Measurements from ENCODE around the gene TMEM151B.

TMEM151B gene

DNA sequence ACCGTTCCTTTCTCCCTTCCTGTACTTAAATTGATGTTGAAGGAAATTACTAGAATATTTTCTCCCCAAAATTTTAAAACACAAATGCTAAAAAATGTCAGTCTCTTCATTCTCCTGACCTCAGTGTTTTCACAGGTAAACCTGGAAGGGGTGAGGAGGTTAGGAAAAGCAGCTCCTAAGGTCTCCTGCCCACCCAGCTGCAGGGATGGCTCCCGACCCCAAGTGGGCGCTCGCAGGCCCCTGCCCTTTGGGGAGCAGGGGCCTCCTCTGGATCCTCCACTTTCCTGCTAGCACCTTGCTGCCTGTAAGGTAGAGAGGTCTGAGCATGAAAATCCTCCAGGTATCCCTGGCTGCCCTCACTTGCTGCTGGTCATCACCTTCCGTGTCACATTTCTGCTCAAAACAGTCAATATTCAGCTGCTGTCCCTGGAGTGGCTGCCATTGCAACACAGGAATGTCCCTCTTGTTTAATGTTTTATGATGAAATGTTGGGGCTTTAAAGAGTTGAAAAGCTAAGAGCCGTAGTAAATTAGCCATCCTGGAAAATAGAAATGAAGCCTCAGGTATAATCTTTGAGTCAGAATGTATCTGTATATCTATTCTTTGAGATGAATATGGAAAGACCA is 34.2 kb upstream of the TMEM151B start:
- Histone ChIP-seq H3K9ac (ENCODE audit: insufficient read length) (no peak overlapping the region), H3K36me3 (ENCODE audit: insufficient read depth, low read length) (peaks cover 45% of the 10 kb centered on the region), H3K9me3 (ENCODE audit: low read depth, low read length) (no peaks in the 10 kb centered on the region), H3K27ac (0 out of 2 replicates have a peak overlapping the region, but pooled peaks have one; percentile 26), H3K4me3 (no peak overlapping the region)
- no peak for DNase-seq (ENCODE audit: low read depth, low spot score)
- TF ChIP-seq POLR2AphosphoS5 (IDR thresholded peaks at IDR 0.05; ENCODE audit: borderline replicate concordance, low read depth, low read length) (no peak), FOXP2 (optimal IDR thresholded peaks at IDR 0.05; ENCODE audit: control extremely low read depth, extremely low read length, insufficient read depth) (no peak), EZH2 (IDR thresholded peaks at IDR 0.05) (no peak)

DNA sequence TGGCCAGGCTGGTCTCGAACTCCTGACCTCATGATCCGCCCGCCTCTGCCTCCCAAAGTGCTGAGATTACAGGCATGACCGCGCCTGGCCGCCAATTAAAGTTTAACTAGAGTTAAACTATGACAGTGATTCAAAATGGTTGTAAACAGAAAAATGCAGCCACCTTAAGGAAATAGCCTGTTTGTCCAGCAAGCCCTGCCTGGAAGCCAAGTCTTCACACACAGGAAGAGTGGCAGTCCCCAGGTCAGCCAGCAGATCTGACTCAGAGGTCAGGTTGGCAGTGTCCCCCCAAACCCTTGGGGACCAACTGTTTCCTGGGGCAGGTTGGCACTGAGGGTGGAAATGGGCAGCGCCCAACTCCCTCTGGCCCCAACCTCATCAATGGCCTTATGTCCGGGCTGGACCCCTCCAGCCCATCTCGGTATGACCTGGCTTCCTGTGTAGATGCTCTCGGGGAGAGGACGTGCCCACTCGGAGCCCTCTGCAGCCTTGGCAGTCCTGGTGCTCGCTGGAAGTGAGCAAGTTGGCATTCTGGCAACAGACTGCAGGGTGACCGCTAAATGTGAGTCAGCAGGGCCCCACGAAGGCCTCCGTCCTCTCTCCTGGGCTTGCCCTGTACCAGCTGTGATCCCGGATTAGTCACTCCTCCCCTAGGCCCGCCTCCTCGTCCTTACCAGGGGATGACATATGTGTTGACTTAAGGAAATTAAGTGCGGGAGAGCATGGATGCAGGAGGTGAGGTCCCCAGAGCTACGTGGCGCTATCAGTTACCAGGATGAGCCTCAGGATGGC is 33.0 kb upstream of the TMEM151B start:
- Histone ChIP-seq H3K9me3 (ENCODE audit: low read depth, low read length) (no peaks in the 10 kb centered on the region), H3K36me3 (ENCODE audit: insufficient read depth, low read length) (peaks cover 35% of the 10 kb centered on the region), H3K27ac (no peak overlapping the region), H3K4me3 (peak overlapping the region; percentile 82), H3K9ac (ENCODE audit: insufficient read length) (peak overlapping the region; percentile 72)
- no peak for DNase-seq (ENCODE audit: low read depth, low spot score)
- TF ChIP-seq EZH2 (IDR thresholded peaks at IDR 0.05) (no peak), POLR2AphosphoS5 (IDR thresholded peaks at IDR 0.05; ENCODE audit: borderline replicate concordance, low read depth, low read length) (no peak; the same call in 1 of the 2 replicates), FOXP2 (optimal IDR thresholded peaks at IDR 0.05; ENCODE audit: control extremely low read depth, extremely low read length, insufficient read depth) (no peak)

DNA sequence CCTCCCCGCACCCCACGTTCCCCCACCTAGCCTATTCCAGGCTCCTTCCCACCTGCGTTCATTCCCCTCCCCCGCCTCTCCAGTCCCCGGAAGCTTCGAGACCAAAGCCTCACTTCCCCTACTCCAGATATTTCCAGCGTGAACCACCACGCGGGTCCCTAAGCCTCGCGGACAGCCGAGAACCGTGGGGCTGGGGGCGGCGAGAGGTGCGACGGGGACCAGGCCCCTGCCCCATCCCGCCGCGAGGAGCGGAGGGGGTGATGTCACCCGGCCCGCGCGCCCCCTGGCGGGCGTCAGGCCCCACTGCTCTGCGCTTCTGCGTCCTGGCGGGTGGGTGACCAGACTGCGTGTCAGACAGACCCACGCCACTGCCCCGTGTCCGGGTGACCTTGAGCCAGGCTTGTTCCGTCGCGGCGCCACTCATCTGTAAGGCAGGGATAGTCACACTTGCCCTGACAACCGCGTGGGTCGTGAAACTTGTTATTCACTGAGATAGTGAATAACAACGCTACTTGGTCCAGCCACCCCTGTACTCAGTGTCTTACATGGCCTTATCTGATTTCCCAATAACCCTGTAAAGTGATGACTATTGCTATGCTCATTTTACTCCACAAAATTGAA is 32.3 kb upstream of the TMEM151B start:
- Histone ChIP-seq H3K9me3 (ENCODE audit: low read depth, low read length) (no peaks in the 10 kb centered on the region), H3K27ac (no peak overlapping the region), H3K9ac (ENCODE audit: insufficient read length) (peak overlapping the region; percentile 72), H3K4me3 (peak overlapping the region; percentile 82), H3K36me3 (ENCODE audit: insufficient read depth, low read length) (peaks cover 28% of the 10 kb centered on the region)
- no peak for DNase-seq (ENCODE audit: low read depth, low spot score)
- no peak for TF ChIP-seq FOXP2 (optimal IDR thresholded peaks at IDR 0.05; ENCODE audit: control extremely low read depth, extremely low read length, insufficient read depth)
- no peak for TF ChIP-seq EZH2 (IDR thresholded peaks at IDR 0.05)
- peak; percentile 57 for TF ChIP-seq POLR2AphosphoS5 (IDR thresholded peaks at IDR 0.05; ENCODE audit: borderline replicate concordance, low read depth, low read length)

DNA sequence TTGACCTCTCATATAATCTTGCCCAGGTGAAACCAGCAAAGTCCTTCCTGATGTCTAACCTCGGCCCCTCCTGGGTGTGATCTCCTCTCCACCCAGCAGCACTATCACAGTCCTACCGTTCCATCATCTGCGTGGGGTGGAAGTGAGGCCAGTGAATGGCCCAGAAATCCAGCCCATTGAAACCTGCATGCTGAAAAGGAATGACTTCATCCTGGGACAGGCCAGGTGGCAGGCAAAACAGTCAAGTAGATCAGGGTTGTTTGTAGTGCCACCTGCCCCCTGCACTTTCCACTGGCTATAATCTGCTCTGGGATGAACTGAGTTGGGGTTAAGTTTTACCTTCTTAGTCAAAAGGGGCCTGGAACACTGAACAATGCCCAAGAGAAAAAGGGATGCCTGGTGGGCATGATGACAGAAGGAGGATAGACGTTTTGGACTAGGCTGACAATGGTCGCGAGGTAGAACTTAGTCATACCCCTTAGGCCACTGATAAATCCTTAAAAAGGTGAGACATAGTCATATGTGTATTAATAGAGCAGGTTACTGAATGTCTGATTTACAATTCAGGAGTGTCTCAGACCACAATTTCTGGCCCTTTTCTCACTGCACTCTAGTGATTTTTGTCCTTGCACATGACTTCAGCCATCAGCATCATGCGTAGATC is 31.4 kb upstream of the TMEM151B start:
- no peak for TF ChIP-seq FOXP2 (optimal IDR thresholded peaks at IDR 0.05; ENCODE audit: control extremely low read depth, extremely low read length, insufficient read depth)
- no peak for TF ChIP-seq EZH2 (IDR thresholded peaks at IDR 0.05)
- TF ChIP-seq POLR2AphosphoS5 (IDR thresholded peaks at IDR 0.05; ENCODE audit: borderline replicate concordance, low read depth, low read length): no peak
- no peak overlapping the region for H3K27ac ChIP-seq

DNA sequence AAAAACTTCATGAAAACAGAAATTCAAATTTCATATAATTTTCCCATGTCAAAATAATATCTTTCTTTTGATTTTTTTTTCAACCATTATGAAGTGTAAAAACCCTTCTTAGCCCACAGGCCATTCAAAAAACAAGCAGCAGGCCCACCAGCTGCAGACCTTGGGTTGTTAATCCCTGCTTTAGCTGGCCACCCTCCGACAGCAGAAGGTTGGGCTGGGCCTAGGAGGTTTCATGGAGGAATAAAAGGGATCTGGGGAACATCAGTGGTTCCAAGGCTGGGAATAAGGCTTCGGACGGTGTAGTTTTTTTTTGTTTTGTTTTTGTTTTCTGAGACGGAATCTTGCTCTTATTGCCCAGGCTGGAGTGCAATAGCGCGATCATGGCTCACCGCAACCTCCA is 26.9 kb upstream of the TMEM151B start:
- H3K9ac ChIP-seq (ENCODE audit: insufficient read length): no peak overlapping the region
- TF ChIP-seq EZH2 (IDR thresholded peaks at IDR 0.05) (no peak), POLR2AphosphoS5 (IDR thresholded peaks at IDR 0.05; ENCODE audit: borderline replicate concordance, low read depth, low read length) (no peak), FOXP2 (optimal IDR thresholded peaks at IDR 0.05; ENCODE audit: control extremely low read depth, extremely low read length, insufficient read depth) (no peak)
- H3K4me3 ChIP-seq: no peak overlapping the region
- no peak for DNase-seq (ENCODE audit: low read depth, low spot score)
- peaks cover 8% of the 10 kb centered on the region for H3K36me3 ChIP-seq (ENCODE audit: insufficient read depth, low read length)
- H3K27ac ChIP-seq: no peak overlapping the region
- H3K9me3 ChIP-seq (ENCODE audit: low read depth, low read length): no peaks in the 10 kb centered on the region

More for the DNA sequence above, 31.4 kb upstream of the TMEM151B start:
- no peak overlapping the region for H3K4me3 ChIP-seq
- no peak overlapping the region for H3K9ac ChIP-seq (ENCODE audit: insufficient read length)
- H3K36me3 ChIP-seq (ENCODE audit: insufficient read depth, low read length): peaks cover 19% of the 10 kb centered on the region
- no peak for DNase-seq (ENCODE audit: low read depth, low spot score)
- no peaks in the 10 kb centered on the region for H3K9me3 ChIP-seq (ENCODE audit: low read depth, low read length)

DNA sequence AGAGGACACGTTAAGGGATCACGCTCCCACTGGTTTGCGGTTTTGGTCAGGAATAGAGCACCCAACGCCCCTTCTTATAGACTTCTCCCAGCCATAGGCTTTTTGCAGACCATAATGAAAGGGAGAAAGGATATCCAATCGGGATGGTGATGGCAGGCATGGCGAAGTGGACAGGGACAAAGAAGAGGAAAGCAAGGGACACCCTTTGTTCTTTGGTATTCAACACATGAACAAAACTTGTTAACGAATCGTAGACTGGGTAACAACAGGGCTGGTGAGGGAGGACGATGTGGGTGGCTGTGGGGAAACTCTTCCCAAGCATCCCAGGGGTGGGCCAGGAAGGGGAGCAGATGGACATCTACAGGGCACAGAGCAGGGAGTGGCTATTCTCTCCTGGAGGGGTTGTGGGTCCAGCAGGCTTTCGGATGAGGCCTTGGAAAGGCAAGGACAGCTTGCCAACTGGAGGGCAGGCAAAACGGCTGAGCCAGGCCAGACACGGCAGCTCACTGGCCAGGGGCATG is 24.8 kb upstream of the TMEM151B start:
- Histone ChIP-seq H3K9ac (ENCODE audit: insufficient read length) (no peak overlapping the region), H3K27ac (no peak overlapping the region), H3K9me3 (ENCODE audit: low read depth, low read length) (no peaks in the 10 kb centered on the region)

DNA sequence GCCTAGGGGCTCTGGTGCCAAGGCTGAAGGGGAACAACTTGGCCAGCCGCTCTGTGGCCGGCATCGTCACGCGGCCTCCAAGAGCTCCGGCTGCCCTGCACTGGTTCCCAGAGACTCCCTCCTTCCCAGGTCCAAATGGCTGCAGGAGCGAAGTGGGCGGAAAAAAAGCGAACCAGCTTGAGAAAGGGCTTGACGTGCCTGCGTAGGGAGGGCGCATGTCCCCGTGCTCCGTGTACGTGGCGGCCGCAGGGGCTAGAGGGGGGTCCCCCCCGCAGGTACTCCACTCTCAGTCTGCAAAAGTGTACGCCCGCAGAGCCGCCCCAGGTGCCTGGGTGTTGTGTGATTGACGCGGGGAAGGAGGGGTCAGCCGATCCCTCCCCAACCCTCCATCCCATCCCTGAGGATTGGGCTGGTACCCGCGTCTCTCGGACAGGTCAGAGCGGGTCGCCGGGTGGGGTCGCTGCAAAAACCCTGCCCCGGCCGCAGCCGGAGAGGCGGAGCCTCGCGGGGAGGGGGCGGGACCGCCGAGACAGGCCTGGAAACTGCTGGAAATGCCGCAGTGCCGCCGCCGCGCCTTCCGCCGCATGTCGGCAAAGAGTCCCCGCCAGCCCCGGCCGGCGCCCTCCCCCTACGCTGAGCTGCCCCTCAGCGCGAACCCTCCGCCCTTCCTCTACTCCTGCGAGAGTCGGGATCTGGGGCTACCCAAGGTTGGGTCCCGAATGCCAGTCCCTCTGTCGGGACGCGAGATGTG is 24.2 kb upstream of the TMEM151B start:
- no peak for TF ChIP-seq POLR2AphosphoS5 (IDR thresholded peaks at IDR 0.05; ENCODE audit: borderline replicate concordance, low read depth, low read length)
- TF ChIP-seq EZH2 (IDR thresholded peaks at IDR 0.05): no peak
- TF ChIP-seq FOXP2 (optimal IDR thresholded peaks at IDR 0.05; ENCODE audit: control extremely low read depth, extremely low read length, insufficient read depth): no peak
- H3K27ac ChIP-seq: 0 out of 2 replicates have a peak overlapping the region, but pooled peaks have one; percentile 52

More for the DNA sequence above, 24.8 kb upstream of the TMEM151B start:
- DNase-seq (ENCODE audit: low read depth, low spot score): no peak
- H3K36me3 ChIP-seq (ENCODE audit: insufficient read depth, low read length): peaks cover 29% of the 10 kb centered on the region
- H3K4me3 ChIP-seq: no peak overlapping the region; the same call in 1 of the 2 replicates
- no peak for TF ChIP-seq POLR2AphosphoS5 (IDR thresholded peaks at IDR 0.05; ENCODE audit: borderline replicate concordance, low read depth, low read length)
- TF ChIP-seq EZH2 (IDR thresholded peaks at IDR 0.05): no peak
- no peak for TF ChIP-seq FOXP2 (optimal IDR thresholded peaks at IDR 0.05; ENCODE audit: control extremely low read depth, extremely low read length, insufficient read depth)

More for the DNA sequence above, 24.2 kb upstream of the TMEM151B start:
- Histone ChIP-seq H3K9ac (ENCODE audit: insufficient read length) (peak overlapping the region; percentile 100), H3K4me3 (peak overlapping the region; percentile 100), H3K36me3 (ENCODE audit: insufficient read depth, low read length) (peaks cover 35% of the 10 kb centered on the region), H3K9me3 (ENCODE audit: low read depth, low read length) (no peaks in the 10 kb centered on the region)
- DNase-seq (ENCODE audit: low read depth, low spot score): no peak

Measured in SK-N-MC (cell line).